Glutamatergic neuron (in vitro differentiated cells): Measurements from ENCODE around the gene PLEKHA7. TPM values are rescaled to one million over a fixed set of nuclear protein-coding genes. Genes with fewer than 3 reads are reported as not detected.

Experiments used
- DNase-seq: peaks from one replicate; pipeline ENCODE4 v3.0.0; 2022
- H3K27ac Mint-ChIP-seq: one replicate; pipeline ENCODE4 v1.8.0; 2020; ENCODE audit warnings: mild to moderate bottlenecking, mixed read lengths, inconsistent platforms; ENCODE audit not compliant: unreplicated experiment
- H3K27me3 Mint-ChIP-seq: one replicate; pipeline ENCODE4 v1.8.0; 2020; ENCODE audit warnings: mild to moderate bottlenecking, moderate library complexity, mixed read lengths, inconsistent platforms; ENCODE audit not compliant: unreplicated experiment
- H3K36me3 Mint-ChIP-seq: one replicate; pipeline ENCODE4 v1.8.0; 2020; ENCODE audit warnings: mild to moderate bottlenecking, mixed read lengths, inconsistent platforms; ENCODE audit not compliant: unreplicated experiment
- H3K4me1 Mint-ChIP-seq: one replicate; pipeline ENCODE4 v1.8.0; 2020; ENCODE audit warnings: mild to moderate bottlenecking, low read depth, mixed read lengths, inconsistent platforms; ENCODE audit not compliant: unreplicated experiment
- H3K4me3 Mint-ChIP-seq: one replicate; pipeline ENCODE4 v1.8.0; 2020; ENCODE audit warnings: mild to moderate bottlenecking, mixed read lengths, inconsistent platforms; ENCODE audit not compliant: unreplicated experiment
- H3K9me3 Mint-ChIP-seq: one replicate; pipeline ENCODE4 v1.8.0; 2020; ENCODE audit warnings: mild to moderate bottlenecking, moderate library complexity, mixed read lengths, inconsistent platforms; ENCODE audit not compliant: unreplicated experiment
- total RNA-seq: library from RNA; stranded (reverse); fragmentation: NEBNext Ultra II Directional; extraction: Animal tissue kit (Norgen Biotek cat#: 25700); gene quantifications from one replicate; pipeline ENCODE4 v1.2.1, GENCODE V29; 2021; ENCODE audit not compliant: unreplicated experiment
- TF ChIP-seq, protein P1 (sequence below): fragments of 200-600 bp; sonication (generic); IDR thresholded peaks from one replicate; pipeline ENCODE4 v1.5.0; 2021; ENCODE audit not compliant: partially characterized antibody, unreplicated experiment

Gene PLEKHA7
- total RNA-seq, 1 donor from 2014 or later, result 5.7 TPM

DNA sequence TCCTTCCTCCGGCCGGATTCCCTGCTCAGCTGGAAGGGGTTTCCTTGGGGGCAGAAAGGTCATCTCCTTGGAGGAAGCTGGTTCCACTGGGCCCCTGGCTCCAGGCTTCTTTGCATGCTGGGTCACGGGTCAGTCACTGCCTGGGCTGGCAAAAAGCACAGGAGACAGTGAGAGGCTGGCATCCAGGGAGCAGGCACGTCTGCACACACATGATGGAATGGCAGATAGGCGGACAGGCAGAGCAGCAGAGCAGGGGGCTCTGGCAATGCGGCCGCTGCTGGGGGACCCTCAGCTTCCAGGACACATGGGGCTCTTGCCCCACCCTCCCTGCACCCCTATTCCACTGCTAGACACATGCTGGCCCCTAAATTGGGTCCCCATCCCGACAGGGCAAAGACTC is 235.3 kb downstream of the PLEKHA7 start:
- Mint-ChIP-seq H3K9me3 (peaks cover 7% of the 10 kb centered on the region), H3K4me3 (no peak overlapping the region), H3K4me1 (peaks cover 3% of the 10 kb centered on the region), H3K27ac (no peak overlapping the region), H3K36me3 (no peaks in the 10 kb centered on the region), H3K27me3 (peaks cover 1% of the 10 kb centered on the region)
- TF ChIP-seq, protein P1, sequence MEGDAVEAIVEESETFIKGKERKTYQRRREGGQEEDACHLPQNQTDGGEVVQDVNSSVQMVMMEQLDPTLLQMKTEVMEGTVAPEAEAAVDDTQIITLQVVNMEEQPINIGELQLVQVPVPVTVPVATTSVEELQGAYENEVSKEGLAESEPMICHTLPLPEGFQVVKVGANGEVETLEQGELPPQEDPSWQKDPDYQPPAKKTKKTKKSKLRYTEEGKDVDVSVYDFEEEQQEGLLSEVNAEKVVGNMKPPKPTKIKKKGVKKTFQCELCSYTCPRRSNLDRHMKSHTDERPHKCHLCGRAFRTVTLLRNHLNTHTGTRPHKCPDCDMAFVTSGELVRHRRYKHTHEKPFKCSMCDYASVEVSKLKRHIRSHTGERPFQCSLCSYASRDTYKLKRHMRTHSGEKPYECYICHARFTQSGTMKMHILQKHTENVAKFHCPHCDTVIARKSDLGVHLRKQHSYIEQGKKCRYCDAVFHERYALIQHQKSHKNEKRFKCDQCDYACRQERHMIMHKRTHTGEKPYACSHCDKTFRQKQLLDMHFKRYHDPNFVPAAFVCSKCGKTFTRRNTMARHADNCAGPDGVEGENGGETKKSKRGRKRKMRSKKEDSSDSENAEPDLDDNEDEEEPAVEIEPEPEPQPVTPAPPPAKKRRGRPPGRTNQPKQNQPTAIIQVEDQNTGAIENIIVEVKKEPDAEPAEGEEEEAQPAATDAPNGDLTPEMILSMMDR, result no peak
- DNase-seq, result no peak

DNA sequence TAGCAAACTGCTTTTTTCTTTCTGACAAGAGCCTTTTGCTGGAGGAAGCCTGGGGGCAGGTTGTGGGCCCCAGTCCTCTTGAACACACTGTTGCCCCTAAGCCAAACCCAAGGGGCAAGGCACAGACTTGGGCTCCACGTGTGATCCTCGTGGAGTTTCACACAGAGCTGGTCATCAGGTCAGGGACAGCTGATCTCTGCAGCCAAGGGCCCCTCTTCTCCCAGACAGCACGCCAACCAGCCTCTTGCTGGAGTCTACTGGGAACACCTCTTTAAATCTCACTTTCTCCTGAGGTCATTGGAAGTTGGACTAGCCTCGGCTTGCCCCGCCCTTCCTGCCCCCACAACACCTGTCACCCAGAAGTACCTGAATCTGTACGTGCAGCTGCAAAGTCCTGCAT is 235.9 kb downstream of the PLEKHA7 start:
- TF ChIP-seq, protein P1, result no peak
- Mint-ChIP-seq H3K36me3 (no peaks in the 10 kb centered on the region), H3K9me3 (peaks cover 7% of the 10 kb centered on the region), H3K27me3 (no peaks in the 10 kb centered on the region), H3K4me3 (no peak overlapping the region), H3K4me1 (peaks cover 3% of the 10 kb centered on the region), H3K27ac (no peak overlapping the region)
- no peak for DNase-seq

DNA sequence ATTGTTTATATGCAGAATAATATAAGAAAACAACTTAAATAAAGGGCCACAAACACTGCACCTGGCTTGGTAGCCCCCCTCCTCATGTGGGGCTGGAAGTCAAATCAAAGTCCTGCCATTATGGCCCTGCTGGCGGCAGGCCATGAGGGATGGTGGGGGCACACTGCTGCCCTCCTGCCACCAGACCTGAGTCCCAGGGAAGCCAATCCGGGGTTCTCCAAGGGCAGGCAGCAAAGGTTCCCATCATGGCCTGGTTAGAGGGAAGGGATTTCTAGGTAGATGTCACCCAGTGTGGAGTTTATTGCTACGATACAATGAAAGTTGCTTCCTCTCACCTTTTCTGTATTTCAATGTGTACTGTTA is 236.6 kb downstream of the PLEKHA7 start:
- H3K4me3 Mint-ChIP-seq, result no peak overlapping the region
- DNase-seq, result no peak
- H3K27me3 Mint-ChIP-seq, result no peaks in the 10 kb centered on the region
- H3K4me1 Mint-ChIP-seq, result peaks cover 3% of the 10 kb centered on the region
- no peak overlapping the region for H3K27ac Mint-ChIP-seq
- no peaks in the 10 kb centered on the region for H3K36me3 Mint-ChIP-seq
- H3K9me3 Mint-ChIP-seq, result peaks cover 7% of the 10 kb centered on the region
- TF ChIP-seq, protein P1, result no peak

DNA sequence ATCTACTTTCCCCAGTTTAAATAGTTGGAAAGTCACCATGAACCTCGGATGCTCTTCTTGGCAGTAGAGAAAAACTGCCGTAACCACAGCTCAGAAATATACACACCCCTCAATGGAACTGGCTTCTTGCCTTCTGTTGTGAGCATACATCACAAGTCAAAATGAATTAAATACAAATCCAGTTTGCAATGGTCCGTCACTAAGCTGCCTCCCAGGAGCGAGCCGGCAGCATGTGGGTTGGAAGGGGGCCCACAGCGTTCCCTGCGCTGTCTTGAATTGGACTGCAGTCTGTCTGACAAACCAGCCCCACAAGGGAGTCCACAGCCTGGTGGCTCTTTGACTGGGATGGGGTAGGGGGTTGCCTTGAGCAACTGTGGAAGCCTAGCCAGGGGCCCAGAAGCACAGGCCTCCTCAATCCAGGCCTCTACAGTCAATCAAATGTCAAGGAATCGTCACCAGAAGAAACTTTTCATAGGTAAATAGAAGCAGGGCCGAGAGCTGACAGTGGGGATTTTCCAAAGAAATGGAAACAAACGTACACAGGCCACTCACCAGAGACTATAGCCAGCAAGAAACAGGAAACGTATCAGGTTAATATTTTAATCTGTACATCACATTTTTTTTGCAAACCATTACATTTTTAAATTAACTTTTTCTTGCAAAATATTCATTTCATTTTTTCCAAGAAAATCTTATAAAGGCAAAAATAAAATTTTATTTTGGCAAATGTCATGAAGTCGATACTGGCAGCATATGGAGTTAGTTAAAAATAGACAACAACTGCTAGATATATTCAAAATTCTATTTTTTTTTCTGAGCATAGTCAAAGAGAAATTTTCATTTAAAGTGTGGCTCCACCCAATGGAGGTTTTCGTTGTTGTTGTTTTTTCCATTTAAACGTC is 237.3 kb downstream of the PLEKHA7 start:
- DNase-seq, result no peak
- peaks cover 3% of the 10 kb centered on the region for H3K4me1 Mint-ChIP-seq
- H3K27me3 Mint-ChIP-seq, result no peaks in the 10 kb centered on the region
- peaks cover 7% of the 10 kb centered on the region for H3K9me3 Mint-ChIP-seq
- no peaks in the 10 kb centered on the region for H3K36me3 Mint-ChIP-seq
- H3K4me3 Mint-ChIP-seq, result no peak overlapping the region
- H3K27ac Mint-ChIP-seq, result no peak overlapping the region
- TF ChIP-seq, protein P1, result no peak

DNA sequence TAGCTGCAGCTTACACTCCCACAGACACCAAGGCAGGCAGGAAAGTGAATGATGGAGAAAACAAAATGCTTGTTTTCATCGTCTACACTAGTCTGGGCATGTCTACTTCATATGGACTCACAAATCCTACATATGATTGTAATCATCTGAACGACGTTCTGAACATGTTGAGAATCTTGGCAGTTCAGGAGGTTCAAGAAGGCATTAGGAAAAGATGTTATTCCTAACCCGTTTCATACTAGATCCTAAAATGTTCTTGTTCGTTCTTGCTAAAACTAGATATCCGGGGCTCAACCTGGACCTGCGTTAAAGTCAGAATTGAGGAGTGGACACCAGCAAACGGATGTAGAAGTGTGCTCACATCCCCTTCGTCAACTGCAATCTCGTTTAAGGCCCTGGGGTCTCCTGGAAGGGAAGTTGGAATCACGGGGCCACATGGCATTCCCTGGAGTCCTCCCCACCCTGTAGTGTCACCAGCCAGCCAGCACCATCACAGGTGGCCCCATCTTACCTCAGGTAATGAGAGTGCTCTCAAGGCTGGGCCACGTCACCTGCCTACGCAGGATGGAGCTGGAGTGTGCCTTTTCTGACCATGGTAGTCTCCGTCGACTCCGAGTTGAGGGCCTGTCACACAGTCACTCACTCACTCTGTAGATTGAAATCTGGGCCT is 238.5 kb downstream of the PLEKHA7 start:
- no peak overlapping the region for H3K4me3 Mint-ChIP-seq
- peaks cover 3% of the 10 kb centered on the region for H3K4me1 Mint-ChIP-seq
- TF ChIP-seq, protein P1, result no peak
- no peak for DNase-seq
- no peaks in the 10 kb centered on the region for H3K36me3 Mint-ChIP-seq
- H3K9me3 Mint-ChIP-seq, result peaks cover 7% of the 10 kb centered on the region
- no peak overlapping the region for H3K27ac Mint-ChIP-seq
- H3K27me3 Mint-ChIP-seq, result no peaks in the 10 kb centered on the region
